ENCODE measurements around the gene SRPK2.

DNA sequence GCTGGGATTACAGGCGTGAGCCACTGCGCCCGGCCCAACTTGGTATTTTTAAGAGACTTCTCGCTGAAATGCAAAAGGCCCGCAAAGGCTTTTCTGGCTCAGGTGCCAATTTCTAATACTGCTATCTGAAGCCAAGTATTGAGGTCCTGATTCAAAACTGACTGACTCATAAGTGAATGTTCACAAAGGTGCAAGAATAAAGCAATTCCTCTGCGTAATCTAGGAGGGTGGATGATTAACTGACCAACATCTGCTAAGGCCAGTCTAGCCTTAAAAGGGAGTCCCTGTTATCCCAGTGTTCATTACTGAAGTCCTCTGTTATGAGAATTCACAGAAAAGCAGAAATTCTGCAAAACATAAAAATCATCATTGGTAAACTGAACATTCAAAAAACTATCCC, 111.4 kb downstream of the SRPK2 start:
- TF ChIP-seq, protein P1, sequence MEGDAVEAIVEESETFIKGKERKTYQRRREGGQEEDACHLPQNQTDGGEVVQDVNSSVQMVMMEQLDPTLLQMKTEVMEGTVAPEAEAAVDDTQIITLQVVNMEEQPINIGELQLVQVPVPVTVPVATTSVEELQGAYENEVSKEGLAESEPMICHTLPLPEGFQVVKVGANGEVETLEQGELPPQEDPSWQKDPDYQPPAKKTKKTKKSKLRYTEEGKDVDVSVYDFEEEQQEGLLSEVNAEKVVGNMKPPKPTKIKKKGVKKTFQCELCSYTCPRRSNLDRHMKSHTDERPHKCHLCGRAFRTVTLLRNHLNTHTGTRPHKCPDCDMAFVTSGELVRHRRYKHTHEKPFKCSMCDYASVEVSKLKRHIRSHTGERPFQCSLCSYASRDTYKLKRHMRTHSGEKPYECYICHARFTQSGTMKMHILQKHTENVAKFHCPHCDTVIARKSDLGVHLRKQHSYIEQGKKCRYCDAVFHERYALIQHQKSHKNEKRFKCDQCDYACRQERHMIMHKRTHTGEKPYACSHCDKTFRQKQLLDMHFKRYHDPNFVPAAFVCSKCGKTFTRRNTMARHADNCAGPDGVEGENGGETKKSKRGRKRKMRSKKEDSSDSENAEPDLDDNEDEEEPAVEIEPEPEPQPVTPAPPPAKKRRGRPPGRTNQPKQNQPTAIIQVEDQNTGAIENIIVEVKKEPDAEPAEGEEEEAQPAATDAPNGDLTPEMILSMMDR (IDR thresholded peaks at IDR 0.05) = no peak
- no peak for TF ChIP-seq POLR2A (IDR thresholded peaks at IDR 0.05)

All from testis (tissue), 2 donors.